HG03575 (cell line): Measurements from ENCODE around the gene ZNF827.

Experiments used
- ATAC-seq: cut with Tn5 transposase; IDR thresholded peaks from one replicate; pipeline ENCODE4 v1.9.1; 2021; ENCODE audit not compliant: unreplicated experiment, insufficient number of reproducible peaks, low FRiP score; ENCODE audit errors: extremely low read depth

Gene ZNF827

DNA sequence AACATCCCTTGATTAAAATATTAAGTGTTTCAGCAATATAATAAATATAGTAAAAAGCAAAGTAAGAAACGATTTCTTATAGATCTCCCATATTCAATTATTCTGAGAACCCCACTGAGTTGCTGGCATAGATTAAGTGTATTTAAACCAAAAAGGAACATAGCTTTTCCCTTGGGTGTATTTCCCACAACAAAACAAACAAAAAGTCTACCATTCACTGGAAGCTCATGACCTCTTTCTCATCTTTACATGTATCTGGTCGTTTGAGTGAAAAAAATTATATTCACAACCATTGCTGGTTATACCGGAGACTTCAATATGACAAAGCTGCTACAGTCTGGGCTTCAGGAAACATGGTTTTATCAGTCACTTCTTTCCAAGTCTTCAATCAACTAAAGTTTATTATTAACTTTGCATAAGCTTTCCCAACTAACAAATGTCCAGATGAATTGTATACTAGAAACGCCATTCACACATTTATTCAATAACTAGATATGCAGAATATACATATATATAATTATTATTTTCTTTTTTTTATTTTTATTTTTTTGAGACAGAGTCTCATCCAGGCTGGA lies 38.6 kb downstream of the ZNF827 start:
- ATAC-seq = no peak

DNA sequence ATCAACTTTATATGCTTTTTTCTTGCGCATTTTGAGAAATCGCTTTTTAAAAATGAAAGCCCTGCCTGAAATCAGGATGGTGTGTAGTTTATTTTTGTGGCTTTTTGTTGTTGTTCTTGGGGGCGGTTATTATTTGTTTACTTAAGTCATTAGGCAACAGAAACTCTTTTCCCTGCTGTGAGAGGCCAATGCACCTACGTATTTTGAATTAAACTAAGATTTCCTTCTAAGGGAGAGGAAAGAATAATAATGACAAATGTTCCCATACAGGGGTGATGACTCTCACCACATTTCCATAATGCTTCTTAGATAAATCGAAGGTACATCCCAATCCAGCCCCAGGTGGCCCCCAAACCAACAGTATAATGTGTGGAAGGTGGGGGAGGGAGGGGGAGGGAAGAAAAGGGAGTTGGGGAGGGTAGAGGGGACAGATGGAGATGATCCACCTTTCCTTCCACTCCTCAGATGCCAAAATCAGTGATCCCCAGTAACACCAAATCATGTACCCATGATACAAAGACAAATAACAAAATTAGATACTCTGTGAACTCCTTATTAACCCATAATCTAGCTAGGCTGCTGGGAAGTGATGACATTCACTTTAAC lies 39.6 kb downstream of the ZNF827 start:
- no peak for ATAC-seq

DNA sequence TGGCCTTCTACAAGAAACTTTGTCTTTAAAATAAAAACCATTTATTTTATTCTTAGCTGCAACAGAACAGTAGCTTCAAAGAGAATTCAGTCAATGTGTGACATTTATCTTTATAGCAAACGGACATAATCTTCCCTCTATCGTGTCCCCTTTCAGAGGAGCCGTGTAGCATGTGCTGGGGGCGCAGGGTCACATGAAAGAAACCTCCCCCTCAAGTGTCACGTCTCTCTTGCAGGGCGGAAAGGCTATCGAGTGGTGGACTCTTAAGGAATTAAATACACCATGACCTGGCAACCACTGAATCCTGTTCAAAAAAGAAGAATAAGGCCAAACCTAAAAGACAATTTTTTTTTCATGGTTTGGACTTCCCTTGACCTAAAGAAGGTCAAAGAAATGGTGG lies 40.2 kb downstream of the ZNF827 start:
- no peak for ATAC-seq

DNA sequence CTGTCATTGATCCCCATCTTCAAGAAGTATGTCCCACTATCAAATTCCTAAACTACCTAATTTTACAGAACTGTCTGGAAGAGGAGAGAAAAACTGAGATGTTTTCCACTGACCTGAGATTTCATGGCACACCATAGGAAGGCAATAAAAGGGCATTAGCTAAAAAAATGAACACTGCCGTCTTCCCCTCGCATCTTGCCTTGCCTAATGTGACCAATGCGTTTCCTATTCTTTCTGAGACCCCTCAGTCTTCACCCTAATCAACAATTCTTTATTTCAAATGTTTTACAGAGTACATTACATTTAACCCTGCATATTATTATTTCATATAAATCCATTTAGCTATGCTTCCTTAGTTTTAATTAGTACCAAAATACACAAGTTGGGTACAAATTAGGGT lies 43.6 kb downstream of the ZNF827 start:
- ATAC-seq = no peak

DNA sequence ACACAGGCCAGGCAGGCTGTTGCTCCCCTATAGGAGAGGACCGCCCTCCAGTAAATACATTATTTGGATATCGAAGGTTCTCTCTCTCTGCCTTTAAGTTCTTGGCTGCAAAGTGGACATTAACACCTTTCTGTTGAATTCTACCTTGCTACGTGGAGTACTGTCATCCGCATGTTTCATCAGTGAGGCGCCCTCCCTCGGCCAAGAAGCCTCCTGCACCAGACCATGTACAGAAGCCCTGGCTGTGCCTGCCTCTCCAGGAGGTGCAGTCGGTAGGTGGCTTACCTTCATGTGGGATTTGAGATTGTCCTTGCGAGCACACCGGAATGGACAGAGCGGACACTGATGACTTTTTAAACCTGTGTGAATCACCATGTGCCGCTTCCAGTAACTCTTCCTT lies 46.7 kb downstream of the ZNF827 start:
- no peak for ATAC-seq

DNA sequence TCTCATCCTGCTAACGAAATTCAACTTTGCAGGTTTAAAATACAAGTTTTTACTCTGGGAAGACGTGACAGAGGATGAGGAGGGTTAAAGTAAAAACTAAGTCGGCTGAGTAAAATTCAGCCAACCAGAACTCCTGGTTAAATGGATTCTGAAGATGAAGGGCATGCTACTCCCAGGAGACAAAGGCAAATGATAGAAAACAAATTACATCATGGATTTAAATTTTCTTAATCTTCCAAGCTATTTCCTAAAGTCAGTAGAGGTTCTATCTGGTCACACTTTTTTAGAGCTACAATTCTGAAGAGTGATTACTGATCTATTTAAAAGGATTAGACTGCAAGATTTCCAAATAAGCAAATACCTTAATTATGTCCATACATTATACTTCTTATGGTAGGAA lies 47.9 kb downstream of the ZNF827 start:
- no peak for ATAC-seq

DNA sequence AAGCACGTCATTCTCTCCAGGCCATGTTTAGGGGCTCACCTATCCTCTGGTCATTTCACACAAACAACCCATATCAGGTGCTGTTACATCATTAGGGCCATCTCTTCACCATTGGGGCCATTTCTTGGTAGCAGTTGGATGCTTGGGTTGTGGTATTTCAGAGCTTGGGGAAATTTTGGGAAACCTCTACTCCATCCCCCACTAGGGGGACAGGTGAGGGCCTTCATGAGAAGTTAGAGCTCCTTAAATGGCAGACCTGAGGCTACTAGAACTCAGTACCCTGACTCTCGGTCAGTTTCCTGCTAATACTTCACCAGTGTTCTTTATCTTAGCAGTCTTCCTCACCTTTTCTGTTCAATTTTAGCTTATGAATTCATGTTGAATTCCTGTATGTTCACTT lies 50.2 kb downstream of the ZNF827 start:
- no peak for ATAC-seq

DNA sequence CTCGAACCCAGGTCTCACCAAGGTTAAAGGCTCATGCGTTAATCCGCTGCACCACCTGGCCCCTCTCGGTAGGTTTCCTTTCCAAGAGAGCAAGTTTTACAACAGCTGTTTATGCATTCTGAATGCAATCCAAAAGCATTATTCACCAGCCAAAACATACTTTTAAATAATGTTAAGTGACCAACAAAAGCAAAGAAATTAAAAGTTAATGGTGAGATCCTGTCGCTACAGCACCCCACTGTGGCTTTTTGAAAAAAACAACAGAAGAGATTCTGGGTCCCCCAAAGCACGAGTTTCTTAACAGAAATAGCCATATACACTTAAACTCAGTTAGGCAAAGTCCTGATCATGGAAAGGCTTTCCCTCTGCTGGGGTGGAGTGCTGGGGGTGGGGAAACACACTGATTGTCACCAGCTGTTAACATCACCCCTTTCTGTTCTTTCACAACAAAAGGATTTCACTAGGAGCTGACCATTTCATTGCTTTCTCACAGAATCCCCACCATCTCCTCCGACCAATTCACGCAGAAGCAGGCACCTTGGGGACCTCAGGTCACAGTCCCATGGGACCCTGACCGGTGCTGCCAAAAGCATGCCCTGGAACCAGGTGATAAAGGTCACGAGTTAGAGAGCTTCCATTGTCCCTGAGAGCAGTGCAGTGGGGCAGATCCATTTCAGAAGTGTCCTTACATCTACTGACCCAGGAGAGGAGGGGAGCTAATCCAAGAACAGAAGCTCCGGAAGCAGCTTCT lies 51.2 kb downstream of the ZNF827 start:
- no peak for ATAC-seq

DNA sequence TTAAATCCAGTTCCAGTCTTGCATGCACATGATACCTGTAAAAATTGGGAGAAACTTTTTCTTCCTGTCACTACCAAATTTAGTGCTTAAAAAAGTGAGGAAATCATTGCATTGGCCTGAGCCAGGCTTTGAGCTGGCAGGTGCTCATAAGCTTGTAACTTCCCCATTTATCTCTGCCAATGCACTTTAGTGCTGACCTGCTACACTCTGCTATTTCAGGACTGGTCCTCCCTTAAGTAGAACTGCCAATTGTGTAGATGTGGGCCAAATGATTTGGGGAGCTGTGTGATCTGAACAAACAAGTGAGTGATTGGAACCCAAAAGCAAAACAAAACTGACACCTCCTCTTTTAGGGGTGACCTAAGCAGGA lies 51.8 kb downstream of the ZNF827 start:
- no peak for ATAC-seq

DNA sequence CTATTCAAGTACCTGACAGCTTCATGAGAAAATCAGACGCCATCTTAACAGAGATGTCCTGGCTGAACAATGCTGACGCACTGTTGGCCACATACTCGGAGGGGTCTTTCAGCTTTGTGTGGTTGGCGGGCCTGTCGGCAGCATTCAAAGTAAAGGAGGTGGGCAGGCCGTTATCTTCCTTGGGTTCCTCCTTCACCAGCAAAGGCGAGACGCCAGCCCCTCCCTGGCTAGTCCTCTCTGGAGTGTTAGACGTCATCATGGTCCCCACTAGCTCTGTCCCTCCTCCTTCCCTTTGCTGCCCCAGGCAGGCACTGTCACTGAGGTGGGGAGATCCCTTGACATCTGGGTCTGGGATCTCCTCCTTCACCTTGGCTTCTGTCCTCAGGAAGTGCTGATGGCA lies 53.0 kb downstream of the ZNF827 start:
- ATAC-seq = no peak

DNA sequence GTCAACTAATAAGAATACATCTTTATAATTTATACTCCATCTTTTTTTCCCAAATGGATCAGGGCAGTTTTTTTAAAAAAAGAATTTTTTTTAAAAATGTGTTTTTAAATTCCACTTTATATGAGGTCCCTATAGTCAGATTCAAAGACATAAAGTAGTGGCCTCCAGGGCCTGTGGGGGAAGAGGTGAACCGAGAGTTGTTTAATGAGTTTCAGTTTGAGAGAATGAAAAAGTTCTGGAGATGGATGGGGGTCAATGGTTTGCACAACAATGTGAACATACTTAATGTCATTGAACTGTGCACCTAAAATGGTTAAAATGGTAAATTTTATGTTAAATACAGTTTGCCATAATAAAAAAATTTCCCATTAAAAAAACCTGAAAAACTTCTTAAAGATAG lies 53.8 kb downstream of the ZNF827 start:
- no peak for ATAC-seq

DNA sequence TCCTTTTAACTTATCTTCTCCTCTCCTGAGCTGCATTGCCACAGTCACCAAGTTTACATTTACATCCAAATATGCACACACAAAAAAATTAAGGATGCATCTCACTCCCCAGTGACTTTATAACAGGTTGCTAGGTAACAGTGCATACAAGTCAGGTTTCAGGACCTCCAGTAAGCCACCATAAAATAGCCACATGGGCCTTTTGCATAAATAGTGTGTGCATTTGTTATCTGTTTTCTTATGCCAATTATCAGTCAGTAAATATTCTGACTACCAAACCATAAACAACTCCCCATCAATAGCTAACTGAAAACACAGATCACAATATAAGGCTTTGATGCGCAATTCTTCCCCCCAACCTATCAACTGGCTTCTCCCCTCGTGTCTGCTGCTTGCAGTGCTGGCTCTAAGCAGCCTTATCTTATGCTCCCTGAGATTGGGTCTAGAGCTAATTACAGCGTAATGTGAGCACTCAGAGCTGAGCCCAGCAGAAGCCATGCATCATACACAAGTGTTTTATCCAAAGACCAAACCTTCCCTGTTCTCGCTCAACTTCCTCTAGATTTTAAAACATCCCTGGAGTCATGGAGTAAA lies 55.4 kb downstream of the ZNF827 start:
- ATAC-seq = no peak

DNA sequence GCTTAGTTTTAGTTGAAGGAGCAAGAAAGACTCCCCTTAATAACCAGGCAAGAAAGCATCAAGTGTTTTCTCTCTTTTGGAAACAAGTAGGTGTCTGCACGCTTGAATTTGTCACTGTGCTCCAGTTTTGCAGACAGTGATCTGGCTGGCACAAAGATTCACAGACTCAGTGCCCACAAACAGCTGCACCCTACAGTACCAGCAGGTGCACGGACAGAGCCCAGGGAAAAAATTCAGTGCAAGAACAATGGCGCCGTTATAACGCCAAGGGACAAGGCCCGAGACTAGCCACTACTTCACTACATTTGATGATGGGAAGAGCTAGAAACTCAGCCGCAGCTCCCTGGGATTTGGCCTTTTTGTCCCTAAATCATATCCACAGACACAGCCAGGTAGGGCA lies 56.0 kb downstream of the ZNF827 start:
- ATAC-seq = no peak

DNA sequence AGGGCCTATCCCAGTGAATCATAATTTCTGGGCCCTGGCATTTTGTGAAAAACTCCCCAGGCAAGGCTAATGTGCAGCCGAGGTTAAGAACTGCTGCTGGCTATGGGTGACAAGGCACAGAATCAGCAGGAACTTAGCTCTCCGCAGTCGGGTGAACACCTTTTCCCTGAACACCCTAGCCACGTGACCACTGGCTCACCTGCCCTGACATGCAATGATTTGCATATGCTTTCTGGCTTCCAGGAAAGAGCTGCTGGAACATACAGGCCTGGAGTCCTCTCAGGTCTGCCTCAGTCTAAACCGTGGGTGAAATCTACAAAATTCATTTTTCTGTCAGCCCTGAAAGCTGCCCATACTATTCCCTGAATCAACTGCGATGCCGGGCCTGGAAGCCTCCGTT lies 56.6 kb downstream of the ZNF827 start:
- ATAC-seq = no peak

DNA sequence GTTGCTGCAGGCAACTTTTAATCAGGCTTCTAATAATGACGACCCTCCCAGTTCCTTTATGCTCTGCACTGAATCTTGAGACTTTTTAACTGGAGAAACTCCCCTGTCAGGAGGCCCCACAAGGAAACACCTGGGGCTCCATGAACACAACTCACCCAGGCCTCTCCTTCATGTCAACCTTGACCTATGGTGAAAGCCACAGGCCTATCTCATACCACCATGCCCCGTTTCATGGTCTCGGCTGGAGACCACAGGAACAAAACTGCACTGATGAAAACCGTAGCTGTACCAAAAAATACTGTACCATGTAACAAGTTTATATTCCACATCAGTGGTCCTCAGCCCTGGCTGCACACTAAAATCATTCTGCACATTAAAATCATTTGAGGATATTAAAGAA lies 57.0 kb downstream of the ZNF827 start:
- ATAC-seq = no peak

DNA sequence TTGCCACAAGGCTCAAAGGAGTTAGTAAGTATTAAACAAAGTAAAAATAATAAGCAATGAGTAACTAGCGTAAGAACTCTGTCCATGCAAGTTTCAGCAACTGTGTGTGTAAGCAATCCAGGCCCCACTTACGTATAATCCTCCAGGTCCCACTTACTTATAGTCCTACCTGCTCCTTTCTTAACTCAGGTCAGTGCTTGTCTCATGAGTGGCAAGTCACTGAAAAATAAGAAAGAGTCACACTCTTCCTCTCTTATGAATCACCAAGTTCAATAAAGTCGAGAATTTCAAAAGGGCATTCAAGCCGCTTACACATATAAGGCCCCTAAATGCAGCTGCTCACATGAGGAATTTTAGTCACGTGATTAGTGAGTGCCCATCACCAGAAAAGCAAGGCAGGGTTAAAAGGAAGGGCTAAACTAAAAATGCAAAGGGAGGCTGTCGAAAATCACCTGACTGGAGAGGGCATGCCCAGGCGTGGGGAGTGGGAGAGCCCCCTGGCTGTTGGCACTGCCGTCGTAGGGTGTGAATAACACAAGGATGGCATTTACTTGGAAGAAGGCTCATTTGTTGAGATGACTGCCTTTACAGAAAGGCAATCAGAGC lies 58.2 kb downstream of the ZNF827 start:
- no peak for ATAC-seq

DNA sequence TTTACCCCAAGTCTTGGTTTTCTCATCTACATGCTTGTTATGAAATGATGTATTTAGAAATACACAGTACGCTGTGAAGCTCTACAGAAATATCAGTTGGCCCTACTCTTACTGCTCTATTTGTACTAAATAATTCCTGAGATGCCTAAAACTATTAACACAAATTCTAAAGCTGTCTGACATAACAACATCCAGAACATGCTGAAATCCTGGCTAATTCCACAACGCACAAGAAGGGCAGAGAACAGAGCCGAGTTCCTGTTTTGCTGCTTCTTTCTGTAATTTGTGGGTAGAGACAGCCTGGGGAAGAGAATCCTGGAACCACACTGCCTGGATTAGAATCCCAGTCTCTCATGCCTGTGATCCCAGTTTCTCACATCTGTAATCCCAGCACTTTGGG lies 59.0 kb downstream of the ZNF827 start:
- no peak for ATAC-seq

DNA sequence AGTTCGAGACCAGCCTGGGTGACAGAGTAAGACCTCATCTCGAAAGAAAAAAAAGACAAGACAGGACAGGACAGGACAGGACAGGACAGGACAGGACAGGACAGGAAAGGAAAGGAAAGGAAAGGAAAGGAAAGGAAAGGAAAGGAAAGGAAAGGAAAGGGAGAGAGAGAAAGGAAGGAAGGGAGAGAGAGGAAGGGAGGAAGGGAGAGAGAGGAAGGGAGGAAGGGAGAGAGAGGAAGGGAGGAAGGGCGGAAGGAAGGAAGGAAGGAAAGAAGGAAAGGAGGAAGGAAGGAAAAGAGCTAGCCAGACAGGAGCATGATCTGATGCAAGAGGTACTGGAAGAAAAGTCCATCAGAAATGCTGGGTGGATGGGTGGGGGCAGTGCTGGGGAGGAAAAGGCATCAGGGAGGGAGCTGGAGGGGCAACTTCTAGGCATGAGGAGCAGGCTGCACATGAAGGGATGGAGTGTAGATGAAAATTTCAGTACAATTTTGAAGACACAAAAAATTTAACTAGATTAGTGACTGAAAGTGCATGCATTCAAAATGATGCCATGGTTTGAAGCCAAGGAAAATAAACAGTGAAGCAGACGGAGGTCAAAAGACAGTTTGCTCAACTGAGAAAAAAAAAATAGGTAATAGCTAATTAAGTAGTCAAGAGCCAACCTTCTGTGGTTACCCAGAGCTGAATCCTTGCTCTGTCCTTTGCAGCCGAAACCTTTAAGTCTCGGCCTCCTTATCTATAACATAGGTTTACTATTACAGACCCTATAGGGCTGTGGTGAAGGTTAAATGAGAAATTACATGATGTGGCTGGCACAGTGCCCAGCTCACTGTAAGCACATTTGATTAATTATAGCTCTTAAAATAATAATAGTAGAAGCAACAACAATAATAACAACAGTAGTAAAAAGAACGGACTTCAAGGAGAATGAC lies 59.9 kb downstream of the ZNF827 start:
- no peak for ATAC-seq
